GM12891 (cell line): ENCODE measurements around the gene DDX25.
A peak's percentile ranks its signal among the peaks of the same experiment; 100 is the strongest.

Experiments
- DNase-seq: peaks from one replicate; pipeline ENCODE4 v3.0.0; 2011; ENCODE audit warnings: low spot score; ENCODE audit not compliant: insufficient read length
- FAIRE-seq: peaks from 2 replicates; lab custom pipeline; 2011; peaks lifted over from hg19 to GRCh38; lab: Jason Lieb, UNC
- PAX5 ChIP-seq: IDR thresholded peaks from 2 replicates; pipeline ENCODE4 v1.6.1; 2011; ENCODE audit warnings: low read length, moderate library complexity, mild to moderate bottlenecking; ENCODE audit not compliant: insufficient read depth, severe bottlenecking
- POLR2A ChIP-seq: IDR thresholded peaks from 2 replicates; pipeline ENCODE4 v1.6.1; 2011; ENCODE audit warnings: low read depth, low read length, control low read depth
- POLR2AphosphoS5 ChIP-seq: IDR thresholded peaks from 2 replicates; pipeline ENCODE4 v1.6.1; 2011; ENCODE audit warnings: low read depth, low read length, control low read depth
- POU2F2 ChIP-seq: IDR thresholded peaks from 2 replicates; pipeline ENCODE4 v1.6.1; 2011; ENCODE audit warnings: low read depth, mild to moderate bottlenecking, control low read depth, low read length, moderate library complexity
- SPI1 ChIP-seq: IDR thresholded peaks from 2 replicates; pipeline ENCODE4 v1.6.1; 2011; ENCODE audit warnings: low read depth, low read length, control low read depth
- TAF1 ChIP-seq: IDR thresholded peaks from 2 replicates; pipeline ENCODE4 v1.6.1; 2011; ENCODE audit warnings: low read depth, low read length, control low read depth

The DDX25 gene

DNA sequence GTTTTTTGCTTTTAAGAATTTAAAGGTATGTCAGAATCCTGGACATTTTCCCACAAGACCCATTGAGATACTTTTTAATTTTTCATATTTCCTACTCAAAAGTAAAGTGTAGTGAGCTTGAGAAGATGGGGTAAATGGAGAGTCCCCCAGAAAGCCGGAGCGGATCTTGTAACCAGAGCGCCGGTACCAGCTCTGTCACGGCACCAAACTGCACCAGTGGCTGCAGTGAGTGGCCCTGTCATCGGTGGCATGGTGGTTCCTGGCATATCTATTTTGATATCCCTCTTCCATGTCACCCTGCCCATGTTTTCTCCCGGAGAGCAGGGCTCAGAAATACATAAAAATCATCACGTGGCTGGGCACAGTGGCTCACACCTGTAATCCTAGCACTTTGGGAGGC is 19.3 kb downstream of the DDX25 start:
- TF ChIP-seq POLR2A (no peak), TAF1 (no peak), SPI1 (no peak), PAX5 (no peak), POLR2AphosphoS5 (no peak), POU2F2 (no peak)

GRCh38 chr11:125924384-125925007 is 20.2 kb downstream of the DDX25 start:
- DNase-seq (no peak), FAIRE-seq (no peak)
- TF ChIP-seq TAF1: no peak
- no peak for TF ChIP-seq POLR2AphosphoS5
- no peak for TF ChIP-seq POU2F2
- TF ChIP-seq POLR2A: no peak
- no peak for TF ChIP-seq SPI1
- TF ChIP-seq PAX5: no peak

More for the DNA sequence above, 19.3 kb downstream of the DDX25 start:
- FAIRE-seq (no peak), DNase-seq (no peak)

DNA sequence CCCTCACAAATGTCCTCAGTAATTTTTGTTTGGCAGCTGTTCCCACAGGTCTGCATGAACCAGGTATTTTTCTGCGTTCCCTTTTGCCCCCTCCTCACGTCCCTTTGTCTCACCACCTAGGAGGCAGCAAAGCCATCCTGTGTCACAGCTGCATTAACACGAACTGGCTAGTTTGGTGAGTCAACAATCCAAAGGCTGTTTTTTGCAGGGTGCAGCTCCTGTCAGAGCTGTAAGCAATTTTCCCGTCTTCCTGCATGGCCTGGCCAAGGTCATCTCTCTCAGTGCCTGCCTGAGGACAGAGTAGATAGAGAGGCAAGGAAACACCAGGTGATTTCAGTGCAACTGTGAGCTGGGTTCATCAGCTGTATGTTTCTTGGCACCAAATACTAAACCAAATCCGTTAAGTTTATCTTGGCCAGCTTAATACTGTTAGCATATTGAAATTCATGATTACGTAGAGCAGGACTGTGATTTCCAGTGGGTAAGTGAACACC is 21.0 kb downstream of the DDX25 start:
- peak; percentile 9 for FAIRE-seq
- TF ChIP-seq POLR2AphosphoS5: no peak
- no peak for TF ChIP-seq TAF1
- TF ChIP-seq PAX5: no peak
- no peak for TF ChIP-seq POU2F2
- TF ChIP-seq POLR2A: no peak
- TF ChIP-seq SPI1: no peak
- DNase-seq: no peak

DNA sequence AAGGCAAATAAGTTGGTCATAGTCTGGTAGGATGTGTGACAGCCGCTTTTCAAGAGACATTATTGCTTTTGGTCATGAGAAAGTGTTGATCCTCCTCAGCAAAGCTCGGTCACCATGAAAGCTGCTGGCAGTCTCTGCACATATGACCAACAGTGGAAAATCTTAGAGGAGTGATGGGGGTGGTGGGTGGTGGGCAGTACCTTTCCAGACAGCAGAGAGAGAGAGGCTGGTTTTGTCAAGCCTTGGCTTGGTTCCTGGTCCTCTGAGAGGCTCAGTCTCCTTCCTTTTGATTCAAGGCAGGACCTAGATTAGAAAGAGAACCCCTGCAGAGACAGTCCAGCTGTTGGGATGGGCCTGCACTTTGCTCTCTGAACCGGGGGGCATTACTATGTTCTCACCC is 21.5 kb downstream of the DDX25 start:
- no peak for DNase-seq
- TF ChIP-seq SPI1 (no peak), POLR2AphosphoS5 (no peak), POLR2A (no peak), PAX5 (no peak), POU2F2 (no peak), TAF1 (no peak)
- FAIRE-seq: no peak

GRCh38 chr11:125926682-125927081 is 22.4 kb downstream of the DDX25 start:
- TF ChIP-seq PAX5 (no peak), SPI1 (no peak), TAF1 (no peak), POLR2AphosphoS5 (no peak), POLR2A (no peak)
- DNase-seq (no peak), FAIRE-seq (no peak)

DNA sequence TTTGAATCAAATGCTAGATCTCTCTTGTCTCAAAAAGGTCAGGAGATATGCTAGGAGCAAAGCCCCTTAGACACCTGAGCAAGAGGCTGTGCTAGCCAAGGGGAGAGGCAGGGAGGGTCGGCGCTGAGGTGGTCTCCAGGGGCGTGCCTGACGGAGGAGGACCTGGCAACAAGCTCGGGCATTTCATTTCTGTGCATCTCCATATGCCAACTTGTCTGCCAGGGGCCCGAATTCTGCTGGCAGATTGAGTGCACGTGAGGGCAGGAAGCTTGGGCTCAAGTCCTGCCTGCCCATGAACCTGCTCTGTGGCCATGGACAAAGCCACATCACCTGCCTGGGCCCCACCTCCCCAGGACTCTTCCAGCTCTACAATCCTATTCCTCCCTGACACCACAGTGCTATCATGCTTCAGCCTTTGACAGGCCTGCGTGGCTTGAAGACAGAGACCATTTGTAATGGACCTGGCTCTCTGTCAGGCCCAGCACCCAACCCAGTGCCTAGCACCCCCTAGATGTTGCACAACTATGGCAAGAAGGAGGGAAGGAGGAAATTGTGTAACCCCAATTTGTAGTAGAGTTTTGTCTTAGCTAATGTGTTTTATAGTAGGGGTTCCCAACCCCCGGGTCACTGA is 25.3 kb downstream of the DDX25 start:
- no peak for DNase-seq
- TF ChIP-seq POU2F2 (no peak), PAX5 (no peak), POLR2A (no peak), POLR2AphosphoS5 (no peak), SPI1 (no peak), TAF1 (no peak)
- no peak for FAIRE-seq

DNA sequence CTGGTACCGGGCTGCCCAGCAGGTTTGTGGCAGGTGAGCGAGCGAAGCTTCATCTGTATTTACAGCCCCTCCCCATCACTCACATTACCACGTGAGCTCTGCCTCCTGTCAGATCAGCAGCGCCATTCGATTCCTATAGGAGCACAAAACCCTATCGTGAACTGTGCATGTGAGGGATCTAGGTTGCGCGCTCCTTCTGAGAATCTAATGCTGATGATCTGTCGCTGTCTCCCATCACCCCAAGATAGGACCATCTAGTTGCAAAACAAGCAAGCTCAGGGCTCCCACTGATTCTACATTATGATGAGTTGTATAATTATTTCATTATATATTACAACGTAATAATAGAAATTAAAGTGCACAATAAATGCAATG is 25.8 kb downstream of the DDX25 start:
- no peak for FAIRE-seq
- TF ChIP-seq PAX5 (no peak), SPI1 (no peak), POLR2A (no peak), POLR2AphosphoS5 (no peak), TAF1 (no peak), POU2F2 (no peak)
- no peak for DNase-seq

DNA sequence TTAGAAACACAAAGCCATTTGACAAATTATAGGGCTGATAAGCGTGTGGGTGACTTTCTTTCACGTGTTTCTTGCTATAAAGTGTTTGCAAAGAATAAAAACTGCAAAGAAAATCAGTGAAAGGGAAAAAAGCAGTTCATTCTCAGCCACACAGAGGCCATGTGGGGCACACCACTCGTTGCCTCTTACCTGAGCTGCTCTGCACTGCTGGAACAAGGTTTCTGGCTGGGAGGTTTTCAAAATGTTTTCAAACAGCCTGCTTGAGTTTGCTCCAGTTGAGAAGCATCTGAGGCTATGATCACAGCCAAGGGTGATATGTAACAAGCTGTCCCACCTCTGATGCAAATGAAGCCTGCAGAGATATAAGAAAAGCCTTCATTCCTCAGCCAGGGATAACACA is 26.8 kb downstream of the DDX25 start:
- DNase-seq (no peak), FAIRE-seq (no peak)
- TF ChIP-seq TAF1: no peak
- TF ChIP-seq PAX5: no peak
- no peak for TF ChIP-seq SPI1
- no peak for TF ChIP-seq POU2F2
- no peak for TF ChIP-seq POLR2AphosphoS5
- no peak for TF ChIP-seq POLR2A

- FAIRE-seq: no peak
- no peak for DNase-seq
- TF ChIP-seq POLR2A (no peak), POLR2AphosphoS5 (no peak)
These were observed 27.4 kb downstream of the DDX25 start for GRCh38 chr11:125931668-125932067.
